H1 (cell line): Measurements from ENCODE around the gene MAP1B. TPM values are rescaled to one million over a fixed set of nuclear protein-coding genes. Genes with fewer than 3 reads are reported as not detected.

Experiments
- CTCF ChIA-PET: fragments of 300-600 bp; sonication (Branson Sonifier 250); formaldehyde crosslinking; loops from one replicate; lab custom pipeline; 2021; ENCODE audit not compliant: partially characterized antibody; lab: Charles Lee
- POLR2A ChIA-PET: fragments of 300-600 bp; sonication (Branson Sonifier 250); formaldehyde crosslinking; loops from one replicate; lab custom pipeline; 2021; ENCODE audit warnings: inconsistent platforms; ENCODE audit not compliant: partially characterized antibody; lab: Charles Lee
- DNase-seq, 2 experiments: peaks; one replicate each; pipeline versions ENCODE4 v3.0.0 to v3.0.0-alpha.2; 2010 to 2022; ENCODE audit warnings: low spot score in 2 of 2, low read depth in 1 of 2, mixed read lengths in 1 of 2
- FAIRE-seq: peaks from 2 replicates; lab custom pipeline; 2011; peaks lifted over from hg19 to GRCh38; lab: Jason Lieb, UNC
- H2AFZ ChIP-seq: 2 replicates; pipeline ENCODE4 v1.8.1; 2012; ENCODE audit warnings: low read length, inconsistent platforms
- H2AK5ac ChIP-seq: 2 replicates; pipeline ENCODE4 v1.6.1; 2013; ENCODE audit warnings: low read depth, low read length
- H2BK120ac ChIP-seq: replicated peaks from 2 replicates; pipeline ENCODE3; 2013; ENCODE audit warnings: low read depth, low read length, inconsistent platforms
- H2BK12ac ChIP-seq: 2 replicates; pipeline ENCODE4 v1.6.1; 2013; ENCODE audit warnings: low read depth, low read length
- H2BK15ac ChIP-seq: 2 replicates; pipeline ENCODE4 v1.6.1; 2013; ENCODE audit warnings: low read length
- H2BK20ac ChIP-seq: 2 replicates; pipeline ENCODE4 v1.6.1; 2013; ENCODE audit warnings: low read length
- H2BK5ac ChIP-seq: 2 replicates; pipeline ENCODE4 v1.6.1; 2013; ENCODE audit warnings: low read depth, low read length
- H3K14ac ChIP-seq: 2 replicates; pipeline ENCODE4 v1.6.1; 2013; ENCODE audit warnings: inconsistent platforms; ENCODE audit not compliant: insufficient read length
- H3K18ac ChIP-seq: 2 replicates; pipeline ENCODE4 v1.6.1; 2013; ENCODE audit warnings: low read length; ENCODE audit errors: extremely low read depth
- H3K23ac ChIP-seq: 2 replicates; pipeline ENCODE4 v1.6.1; 2013; ENCODE audit warnings: inconsistent platforms; ENCODE audit not compliant: insufficient read length
- H3K23me2 ChIP-seq: 2 replicates; pipeline ENCODE4 v1.6.1; 2013; ENCODE audit warnings: low read depth, low read length
- H3K27ac ChIP-seq: 2 replicates; pipeline ENCODE4 v1.6.1; 2011; ENCODE audit warnings: low read depth, low read length, inconsistent platforms
- H3K27me3 ChIP-seq, 4 experiments: replicated peaks in 1 of 4; 1 replicate in 1 of 4; 2 replicates in 3 of 4; pipeline versions ENCODE4 v1.6.1 to v1.8.1; 2011 to 2013; ENCODE audit warnings: low read length in 3 of 4, mild to moderate bottlenecking in 3 of 4, inconsistent platforms in 2 of 4, mixed read lengths in 2 of 4, moderate library complexity in 1 of 4; ENCODE audit not compliant: control insufficient read depth in 3 of 4, insufficient read depth in 3 of 4; ENCODE audit errors: extremely low read depth in 1 of 4
- H3K36me3 ChIP-seq, 4 experiments: 2 replicates each; pipeline versions ENCODE4 v1.6.1 to v1.8.1; 2011 to 2013; ENCODE audit warnings: mild to moderate bottlenecking in 4 of 4, low read length in 3 of 4, moderate library complexity in 2 of 4, control low read depth in 1 of 4, inconsistent platforms in 1 of 4; ENCODE audit not compliant: insufficient read depth in 4 of 4, control insufficient read depth in 2 of 4
- H3K4ac ChIP-seq: replicated peaks from 2 replicates; pipeline ENCODE3; 2013; ENCODE audit warnings: low read length, low read depth, mixed read lengths, inconsistent platforms; ENCODE audit not compliant: insufficient read length
- H3K4me1 ChIP-seq, 4 experiments: replicated peaks in 1 of 4; 1 replicate in 1 of 4; 2 replicates in 3 of 4; pipeline versions ENCODE4 v1.6.1 to v1.8.1; 2011 to 2013; ENCODE audit warnings: low read length in 3 of 4, inconsistent platforms in 2 of 4, mixed read lengths in 1 of 4; ENCODE audit not compliant: insufficient read depth in 4 of 4, control insufficient read depth in 3 of 4
- H3K4me2 ChIP-seq, 2 experiments: 2 replicates each; pipeline versions ENCODE4 v1.6.1 to v1.8.1; 2011 to 2013; ENCODE audit warnings: low read depth in 2 of 2, low read length in 2 of 2, control low read depth in 1 of 2, inconsistent platforms in 1 of 2, mild to moderate bottlenecking in 1 of 2; ENCODE audit not compliant: insufficient read depth in 1 of 2
- H3K4me3 ChIP-seq, 4 experiments: fragments of 200-600, 300-600 bp in 1 of 4; sonication (generic), shearing (Covaris generic), sonication (Bioruptor Twin) in 1 of 4; 2 replicates each; pipeline versions ENCODE4 v1.5.1 to v1.8.1; 2011 to 2016; ENCODE audit warnings: low read length in 4 of 4, low read depth in 3 of 4, control low read depth in 2 of 4, inconsistent platforms in 2 of 4, mild to moderate bottlenecking in 2 of 4, mixed read lengths in 1 of 4, moderate library complexity in 1 of 4; ENCODE audit not compliant: insufficient read depth in 2 of 4; ENCODE audit errors: extremely low read depth in 1 of 4
- H3K56ac ChIP-seq: replicated peaks from 2 replicates; pipeline ENCODE3; 2013; ENCODE audit warnings: low read depth, mild to moderate bottlenecking, mixed read lengths, low read length, inconsistent platforms; ENCODE audit not compliant: insufficient read length
- H3K79me1 ChIP-seq: 2 replicates; pipeline ENCODE4 v1.6.1; 2013; ENCODE audit warnings: low read depth, low read length, control low read depth
- H3K79me2 ChIP-seq, 2 experiments: 2 replicates each; pipeline versions ENCODE4 v1.6.1 to v1.8.1; 2012 to 2013; ENCODE audit warnings: low read length in 2 of 2, mild to moderate bottlenecking in 2 of 2, inconsistent platforms in 1 of 2; ENCODE audit not compliant: insufficient read depth in 2 of 2, control insufficient read depth in 1 of 2
- H3K9ac ChIP-seq, 4 experiments: replicated peaks in 1 of 4; 1 replicate in 1 of 4; 2 replicates in 3 of 4; pipeline versions ENCODE4 v1.6.1 to v1.8.1; 2011 to 2013; ENCODE audit warnings: low read depth in 3 of 4, low read length in 3 of 4, control low read depth in 2 of 4, mild to moderate bottlenecking in 2 of 4, moderate library complexity in 2 of 4, inconsistent platforms in 1 of 4; ENCODE audit errors: extremely low read depth in 1 of 4
- H3K9me3 ChIP-seq, 2 experiments: 2 replicates each; pipeline versions ENCODE4 v1.6.1 to v1.8.1; 2012 to 2013; ENCODE audit warnings: mild to moderate bottlenecking in 2 of 2, moderate library complexity in 2 of 2, control low read depth in 1 of 2, inconsistent platforms in 1 of 2, low read depth in 1 of 2, low read length in 1 of 2, mixed read lengths in 1 of 2; ENCODE audit not compliant: insufficient read depth in 2 of 2
- H4K20me1 ChIP-seq, 2 experiments: replicated peaks in 1 of 2; 2 replicates each; pipeline versions ENCODE3 to v1.8.1; 2011 to 2013; ENCODE audit warnings: inconsistent platforms in 2 of 2, low read length in 2 of 2, mild to moderate bottlenecking in 1 of 2; ENCODE audit not compliant: insufficient read depth in 2 of 2, control insufficient read depth in 1 of 2
- H4K5ac ChIP-seq: 2 replicates; pipeline ENCODE4 v1.6.1; 2013; ENCODE audit warnings: low read length, low read depth, mixed read lengths, inconsistent platforms; ENCODE audit not compliant: insufficient read length
- H4K8ac ChIP-seq: 2 replicates; pipeline ENCODE4 v1.8.0; 2013; ENCODE audit warnings: mild to moderate bottlenecking, moderate library complexity, low read length, inconsistent platforms; ENCODE audit not compliant: insufficient read depth; ENCODE audit errors: extremely low read depth
- H4K91ac ChIP-seq: replicated peaks from 2 replicates; pipeline ENCODE3; 2013; ENCODE audit warnings: low read length, mixed read lengths, inconsistent platforms; ENCODE audit not compliant: insufficient read length
- CREB1 ChIP-seq: IDR thresholded peaks from 2 replicates; pipeline ENCODE4 v1.6.1; 2012; ENCODE audit warnings: inconsistent platforms
- KDM1A ChIP-seq: fragments of 200-600, 300-600 bp; sonication (generic); IDR thresholded peaks from 2 replicates; pipeline ENCODE4 v1.7.1; 2016; ENCODE audit warnings: mild to moderate bottlenecking, low read length, borderline replicate concordance
- KDM5A ChIP-seq: fragments of 200-600 bp; IDR thresholded peaks from 2 replicates; pipeline ENCODE4 v1.7.1; 2012; ENCODE audit warnings: mild to moderate bottlenecking, low read length, inconsistent platforms, mixed read lengths
- NANOG ChIP-seq: IDR thresholded peaks from 2 replicates; pipeline ENCODE4 v1.6.1; 2011; ENCODE audit warnings: low read length, low read depth, mild to moderate bottlenecking, inconsistent platforms; ENCODE audit not compliant: insufficient read depth, poor library complexity, severe bottlenecking
- POU5F1 ChIP-seq: IDR thresholded peaks from 2 replicates; pipeline ENCODE4 v1.6.1; 2011; ENCODE audit warnings: low read depth, mild to moderate bottlenecking, low read length, moderate library complexity
- SIN3A ChIP-seq, 2 experiments: IDR thresholded peaks in 1 of 2; conservative IDR thresholded peaks in 1 of 2; 2 replicates each; pipeline ENCODE4 v1.6.1; 2011 to 2012; ENCODE audit warnings: low read length in 2 of 2, improper control_type of control experiment in 1 of 2, low read depth in 1 of 2, mild to moderate bottlenecking in 1 of 2
- WGBS, 2 experiments: shearing (Covaris generic) in 1 of 2; methylation state at CpG; one replicate each; pipeline versions ENCODE4 v1.1.6 to v1.1.7; 2013 to 2015; ENCODE audit warnings: low lambda C conversion rate in 2 of 2, mixed read lengths in 2 of 2, inconsistent platforms in 1 of 2, low coverage in 1 of 2, missing lambda C conversion rate in 1 of 2; ENCODE audit not compliant: insufficient replicate concordance in 2 of 2, insufficient coverage in 1 of 2, insufficient read length in 1 of 2; ENCODE audit errors: extremely low coverage in 1 of 2, missing lambda C conversion rate in 1 of 2; 5-methylcytosine and 5-hydroxymethylcytosine counted together
- polyA plus RNA-seq, 7 experiments: library from polyadenylated mRNA; depleted of rRNA in 3 of 7; stranded (reverse) in 5 of 7; unstranded in 2 of 7; fragments of >200 nt in 5 of 7; fragments of 200-250 nt in 2 of 7; gene quantifications; 1 replicate in 5 of 7; 2 replicates in 1 of 7; 4 replicates in 1 of 7; pipeline versions ENCODE4 v1.2.1 to v1.2.3, GENCODE V29; 2011 to 2013; ENCODE audit warnings: missing spikeins in 2 of 7, mixed read lengths in 2 of 7
- total RNA-seq: library from RNA; stranded (reverse); fragmentation: NEBNext Ultra II Directional; extraction: Animal tissue kit (Norgen Biotek cat#: 25700); gene quantifications from 2 replicates; pipeline ENCODE4 v1.2.1, GENCODE V29; 2021

The MAP1B gene
- total and polyA plus RNA-seq, 2 of the 8 experiments (the other 6 are each of a cell fraction or from before 2014, with no cell fraction given): 24.5 to 120 TPM

DNA sequence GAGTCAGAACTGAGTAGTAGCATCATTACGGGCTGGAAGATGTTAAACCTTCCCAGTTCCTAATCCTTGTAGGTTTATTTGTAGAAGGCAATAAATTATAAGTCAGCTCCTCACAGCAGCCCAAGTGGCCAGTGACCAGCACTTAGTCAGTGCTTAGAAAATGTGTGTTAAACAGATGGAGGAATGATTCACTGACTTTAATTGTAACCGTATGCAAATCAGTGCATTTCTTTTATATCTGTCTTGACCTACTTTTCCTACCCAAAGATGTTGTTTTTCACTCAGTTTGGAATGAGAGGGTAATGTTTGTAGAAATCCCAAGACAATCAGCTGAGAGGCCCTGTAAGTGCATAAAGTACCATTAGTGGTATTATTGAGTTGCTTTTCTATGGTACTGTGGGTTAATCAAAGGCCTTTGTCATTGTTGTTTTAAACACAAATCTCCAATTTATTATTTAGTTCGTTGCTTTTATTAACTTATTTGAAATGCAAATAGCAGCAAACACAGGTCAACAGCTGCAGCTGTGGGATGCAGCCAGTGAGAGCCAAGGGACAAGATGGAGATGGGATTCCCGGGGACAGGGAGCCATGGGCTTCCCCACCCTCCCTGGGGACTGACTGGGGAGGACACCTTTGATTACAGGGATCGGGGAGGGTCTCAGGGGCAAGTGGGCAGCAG, 49.8 kb downstream of the MAP1B start:
- H3K79me2 ChIP-seq: peaks cover 0 to 16% of the 10 kb centered on the region in 2 experiments; a peak in 1 of 4 replicates
- no peak overlapping the region for H2BK120ac ChIP-seq
- no peak overlapping the region for H4K8ac ChIP-seq
- 79% methylated on average over 5 of the region's 5 CpGs; no CpG with 5 or more reads in 1 of the 2 experiments for WGBS, 2 experiments
- H3K23me2 ChIP-seq: no peaks in the 10 kb centered on the region
- no peak overlapping the region for H3K27ac ChIP-seq
- TF ChIP-seq SIN3A (conservative IDR thresholded peaks at IDR 0.05 in 1 of 2, IDR thresholded peaks at IDR 0.05 in 1 of 2; ENCODE audit: low read depth in 1 of 2, low read length in 2 of 2) (no peak), KDM5A (no peak), CREB1 (no peak), NANOG (no peak), KDM1A (no peak), POU5F1 (no peak)
- DNase-seq (no peak), FAIRE-seq (no peak)
- no peaks in the 10 kb centered on the region for H3K9me3 ChIP-seq
- ChIA-PET POLR2A (interaction anchor here (0.8 to 1.5 kb wide), 3 partner anchors 9 to 42 kb away, joined by 3 to 4 read pairs (median 3); no protein-coding TSS in a partner anchor), CTCF (interaction anchor here (0.7 to 1.2 kb wide), 4 partner anchors 9 to 148 kb away, joined by 3 to 4 read pairs (median 3); no protein-coding TSS in a partner anchor)
- H3K27me3 ChIP-seq: no peaks in the 10 kb centered on the region
- no peak overlapping the region for H4K91ac ChIP-seq
- H3K4me1 ChIP-seq: peaks cover 0 to 22% (median 13%) of the 10 kb centered on the region in 4 experiments; a peak in 4 of 7 replicates
- no peak overlapping the region for H4K5ac ChIP-seq
- H3K23ac ChIP-seq: no peak overlapping the region
- no peak overlapping the region for H3K18ac ChIP-seq
- H3K4me2 ChIP-seq: no peak overlapping the region
- no peak overlapping the region for H3K4me3 ChIP-seq
- no peak overlapping the region for H3K9ac ChIP-seq
- H3K36me3 ChIP-seq: no peaks in the 10 kb centered on the region; a peak in 1 of 8 replicates
- H2BK15ac ChIP-seq: no peak overlapping the region
- no peak overlapping the region for H3K14ac ChIP-seq
- H2AFZ ChIP-seq: no peak overlapping the region
- no peak overlapping the region for H3K4ac ChIP-seq
- 0 out of 2 replicates have a peak, but pooled peaks cover 2% of the 10 kb centered on the region for H3K79me1 ChIP-seq
- peaks cover 0 to 2% of the 10 kb centered on the region in 2 experiments for H4K20me1 ChIP-seq
- no peak overlapping the region for H2AK5ac ChIP-seq
- H2BK5ac ChIP-seq: no peak overlapping the region
- H2BK12ac ChIP-seq: no peak overlapping the region
- H2BK20ac ChIP-seq: no peak overlapping the region
- H3K56ac ChIP-seq: no peak overlapping the region
